ENCODE results near the gene PSMG3.

DNA sequence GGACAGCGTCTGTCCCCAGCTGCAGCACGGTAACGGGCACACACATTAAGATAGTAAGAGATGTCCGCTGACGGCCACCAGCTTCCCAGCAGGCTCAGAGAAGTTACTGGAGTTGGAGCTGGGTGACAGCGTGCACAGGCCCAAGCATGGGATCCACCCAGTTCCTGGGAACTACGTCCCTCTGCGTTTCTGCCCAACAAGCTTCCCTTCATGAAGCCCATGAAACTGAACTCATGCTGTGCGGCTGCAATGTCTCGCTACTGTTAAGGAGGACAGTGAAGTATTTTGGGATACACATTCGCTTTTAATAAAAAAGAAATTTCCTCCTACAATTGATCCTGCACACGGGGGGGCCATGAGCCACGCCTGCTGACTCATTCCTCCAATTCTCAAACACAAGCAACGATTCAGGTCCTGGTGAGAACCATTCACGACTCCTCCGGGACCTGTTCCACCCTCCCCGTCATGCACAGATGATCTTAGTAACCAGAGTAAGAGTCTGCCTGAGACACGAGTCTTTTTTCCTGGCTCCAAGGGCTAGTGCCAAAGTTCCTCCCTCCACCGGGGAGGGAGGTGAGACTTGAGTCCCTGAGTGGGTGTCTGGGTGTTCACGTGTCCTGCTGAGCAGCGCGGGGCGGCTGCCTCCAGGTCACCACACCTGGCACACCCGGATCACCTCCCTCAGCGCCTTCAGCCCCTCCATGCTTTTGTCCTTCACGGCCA lies 2.6 kb downstream of the PSMG3 start:
- TF ChIP-seq, protein P1, sequence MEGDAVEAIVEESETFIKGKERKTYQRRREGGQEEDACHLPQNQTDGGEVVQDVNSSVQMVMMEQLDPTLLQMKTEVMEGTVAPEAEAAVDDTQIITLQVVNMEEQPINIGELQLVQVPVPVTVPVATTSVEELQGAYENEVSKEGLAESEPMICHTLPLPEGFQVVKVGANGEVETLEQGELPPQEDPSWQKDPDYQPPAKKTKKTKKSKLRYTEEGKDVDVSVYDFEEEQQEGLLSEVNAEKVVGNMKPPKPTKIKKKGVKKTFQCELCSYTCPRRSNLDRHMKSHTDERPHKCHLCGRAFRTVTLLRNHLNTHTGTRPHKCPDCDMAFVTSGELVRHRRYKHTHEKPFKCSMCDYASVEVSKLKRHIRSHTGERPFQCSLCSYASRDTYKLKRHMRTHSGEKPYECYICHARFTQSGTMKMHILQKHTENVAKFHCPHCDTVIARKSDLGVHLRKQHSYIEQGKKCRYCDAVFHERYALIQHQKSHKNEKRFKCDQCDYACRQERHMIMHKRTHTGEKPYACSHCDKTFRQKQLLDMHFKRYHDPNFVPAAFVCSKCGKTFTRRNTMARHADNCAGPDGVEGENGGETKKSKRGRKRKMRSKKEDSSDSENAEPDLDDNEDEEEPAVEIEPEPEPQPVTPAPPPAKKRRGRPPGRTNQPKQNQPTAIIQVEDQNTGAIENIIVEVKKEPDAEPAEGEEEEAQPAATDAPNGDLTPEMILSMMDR (IDR thresholded peaks at IDR 0.05 in 4 of 5, conservative IDR thresholded peaks at IDR 0.05 in 1 of 5): no peak
- TF ChIP-seq POLR2A (IDR thresholded peaks at IDR 0.05): no peak

All from gastrocnemius medialis (tissue), 4 donors.